ENCODE results near the gene MUC4. TPM values are rescaled to one million over a fixed set of nuclear protein-coding genes. Genes with fewer than 3 reads are reported as not detected.
"Not testable (repeated sequence)": the region's sequence is repeated elsewhere in the genome, so short reads cannot be mapped to it uniquely, and the experiment has no call there.

Gene MUC4
- polyA plus RNA-seq, 1 experiment: not detected

DNA sequence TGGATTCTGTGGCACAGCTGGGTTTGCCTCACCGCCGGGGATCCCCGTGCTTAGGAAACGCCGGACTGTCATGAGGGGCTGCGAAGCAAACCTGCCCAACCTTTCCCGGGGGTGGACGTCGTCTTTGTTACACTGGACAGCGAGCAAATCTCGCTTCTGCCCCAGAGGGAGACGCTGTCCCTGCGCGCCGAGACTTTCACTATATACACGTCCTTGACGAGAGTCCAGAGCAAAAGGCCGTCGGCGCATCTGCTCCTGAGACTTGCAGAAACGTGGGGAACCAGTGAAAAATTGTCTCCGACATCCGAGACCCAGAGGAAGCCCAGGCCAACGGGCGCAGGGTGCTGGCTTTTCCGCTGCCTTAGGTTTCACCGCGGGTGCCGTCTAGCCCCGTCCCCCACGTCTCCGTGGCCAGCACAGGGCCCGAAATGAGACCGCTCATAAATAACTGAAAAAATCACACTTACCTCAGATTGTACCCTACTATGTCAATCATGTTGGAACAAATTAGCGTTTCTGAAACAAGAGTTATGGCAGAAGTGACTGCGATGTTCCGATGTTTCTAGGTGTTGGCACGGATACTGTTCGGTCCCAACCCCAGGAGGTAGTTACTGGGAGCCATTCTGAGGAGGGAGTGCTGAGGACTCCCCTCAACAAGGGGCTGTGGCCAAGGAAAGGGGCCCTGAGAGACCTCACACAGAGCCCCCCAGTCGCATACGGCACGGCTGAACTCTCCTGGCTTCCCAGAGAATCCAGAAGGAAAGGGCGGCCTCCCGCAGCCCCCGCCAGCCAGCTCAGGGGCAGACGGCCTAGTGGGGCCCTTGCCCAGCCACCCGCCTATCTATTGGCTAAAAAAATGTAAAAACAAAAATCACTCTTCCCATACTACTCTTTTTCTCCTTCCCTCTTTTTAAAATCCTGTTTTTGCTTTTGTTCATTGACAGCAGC is 14.4 kb upstream of the MUC4 start:
- POLR2A ChIA-PET: no interaction called here
- no peak for DNase-seq (ENCODE audit: low read depth, low spot score)

DNA sequence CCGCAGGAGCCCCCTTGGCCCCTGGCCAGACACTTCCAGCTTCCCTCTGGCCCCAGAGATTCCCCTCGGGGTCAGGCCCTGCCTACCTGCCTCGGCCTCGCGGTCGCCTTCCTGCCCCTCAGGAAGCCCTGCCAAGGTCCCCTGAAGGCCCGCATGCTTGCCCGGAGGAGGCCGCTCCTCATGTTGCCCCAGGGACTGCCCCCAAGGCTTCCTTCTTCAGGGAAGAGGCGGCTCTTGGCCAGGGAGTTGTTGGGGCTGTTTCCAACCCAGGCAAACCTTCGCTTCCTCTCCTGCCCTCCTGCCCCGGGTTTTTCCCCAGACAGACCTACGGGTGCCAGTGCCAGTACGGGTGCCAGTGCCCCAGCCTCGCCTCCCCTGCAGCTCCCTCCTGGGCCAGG is 13.5 kb upstream of the MUC4 start:
- ChIA-PET CTCF (no interaction called here), POLR2A (no interaction called here)
- Histone ChIP-seq H3K9me3 (ENCODE audit: control insufficient read depth, insufficient read depth, low read length) (no peaks in the 10 kb centered on the region; the same call in 1 of the 2 replicates), H3K27me3 (ENCODE audit: control insufficient read depth, insufficient read depth, low read length) (peaks cover 18% of the 10 kb centered on the region), H3K27ac (ENCODE audit: low read depth, low read length) (no peak overlapping the region), H3K4me3 (ENCODE audit: low read depth, low read length) (no peak overlapping the region)
- DNase-seq (ENCODE audit: low read depth, low spot score): no peak
- TF ChIP-seq, protein P1, sequence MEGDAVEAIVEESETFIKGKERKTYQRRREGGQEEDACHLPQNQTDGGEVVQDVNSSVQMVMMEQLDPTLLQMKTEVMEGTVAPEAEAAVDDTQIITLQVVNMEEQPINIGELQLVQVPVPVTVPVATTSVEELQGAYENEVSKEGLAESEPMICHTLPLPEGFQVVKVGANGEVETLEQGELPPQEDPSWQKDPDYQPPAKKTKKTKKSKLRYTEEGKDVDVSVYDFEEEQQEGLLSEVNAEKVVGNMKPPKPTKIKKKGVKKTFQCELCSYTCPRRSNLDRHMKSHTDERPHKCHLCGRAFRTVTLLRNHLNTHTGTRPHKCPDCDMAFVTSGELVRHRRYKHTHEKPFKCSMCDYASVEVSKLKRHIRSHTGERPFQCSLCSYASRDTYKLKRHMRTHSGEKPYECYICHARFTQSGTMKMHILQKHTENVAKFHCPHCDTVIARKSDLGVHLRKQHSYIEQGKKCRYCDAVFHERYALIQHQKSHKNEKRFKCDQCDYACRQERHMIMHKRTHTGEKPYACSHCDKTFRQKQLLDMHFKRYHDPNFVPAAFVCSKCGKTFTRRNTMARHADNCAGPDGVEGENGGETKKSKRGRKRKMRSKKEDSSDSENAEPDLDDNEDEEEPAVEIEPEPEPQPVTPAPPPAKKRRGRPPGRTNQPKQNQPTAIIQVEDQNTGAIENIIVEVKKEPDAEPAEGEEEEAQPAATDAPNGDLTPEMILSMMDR (IDR thresholded peaks at IDR 0.05; ENCODE audit: low read depth, low read length): no peak

More for the DNA sequence above, 14.4 kb upstream of the MUC4 start:
- CTCF ChIA-PET: no interaction called here
- H3K9me3 ChIP-seq (ENCODE audit: control insufficient read depth, insufficient read depth, low read length): no peaks in the 10 kb centered on the region; the same call in 1 of the 2 replicates
- peaks cover 12% of the 10 kb centered on the region for H3K27me3 ChIP-seq (ENCODE audit: control insufficient read depth, insufficient read depth, low read length)
- H3K27ac ChIP-seq (ENCODE audit: low read depth, low read length): no peak overlapping the region
- TF ChIP-seq, protein P1 (IDR thresholded peaks at IDR 0.05; ENCODE audit: low read depth, low read length): no peak
- no peak overlapping the region for H3K4me3 ChIP-seq (ENCODE audit: low read depth, low read length)

DNA sequence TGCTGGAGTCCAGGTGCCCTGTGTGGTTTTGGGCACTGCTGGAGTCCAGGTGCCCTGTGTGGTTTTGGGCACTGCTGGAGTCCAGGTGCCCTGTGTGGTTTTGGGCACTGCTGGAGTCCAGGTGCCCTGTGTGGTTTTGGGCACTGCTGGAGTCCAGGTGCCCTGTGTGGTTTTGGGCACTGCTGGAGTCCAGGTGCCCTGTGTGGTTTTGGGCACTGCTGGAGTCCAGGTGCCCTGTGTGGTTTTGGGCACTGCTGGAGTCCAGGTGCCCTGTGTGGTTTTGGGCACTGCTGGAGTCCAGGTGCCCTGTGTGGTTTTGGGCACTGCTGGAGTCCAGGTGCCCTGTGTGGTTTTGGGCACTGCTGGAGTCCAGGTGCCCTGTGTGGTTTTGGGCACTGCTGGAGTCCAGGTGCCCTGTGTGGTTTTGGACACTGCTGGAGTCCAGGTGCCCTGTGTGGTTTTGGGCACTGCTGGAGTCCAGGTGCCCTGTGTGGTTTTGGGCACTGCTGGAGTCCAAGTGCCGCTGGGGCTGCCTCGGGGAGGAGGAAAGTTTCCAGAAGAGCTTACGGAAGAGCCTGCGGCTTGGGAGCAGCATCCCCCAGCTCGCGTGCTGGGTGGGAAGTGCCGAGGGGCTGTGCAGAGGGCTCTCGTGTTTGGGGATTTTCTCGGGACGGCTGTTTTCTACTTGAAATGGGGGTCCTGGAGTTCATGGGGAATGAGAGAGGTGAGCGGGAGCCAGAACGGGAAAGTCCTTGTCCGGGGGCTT is 12.9 kb upstream of the MUC4 start:
- peaks cover 16% of the 10 kb centered on the region for H3K27me3 ChIP-seq (ENCODE audit: control insufficient read depth, insufficient read depth, low read length)
- H3K4me3 ChIP-seq (ENCODE audit: low read depth, low read length); DNase-seq (ENCODE audit: low read depth, low spot score); H3K27ac ChIP-seq (ENCODE audit: low read depth, low read length); CTCF ChIA-PET; POLR2A ChIA-PET; H3K9me3 ChIP-seq (ENCODE audit: control insufficient read depth, insufficient read depth, low read length): not testable (repeated sequence)

DNA sequence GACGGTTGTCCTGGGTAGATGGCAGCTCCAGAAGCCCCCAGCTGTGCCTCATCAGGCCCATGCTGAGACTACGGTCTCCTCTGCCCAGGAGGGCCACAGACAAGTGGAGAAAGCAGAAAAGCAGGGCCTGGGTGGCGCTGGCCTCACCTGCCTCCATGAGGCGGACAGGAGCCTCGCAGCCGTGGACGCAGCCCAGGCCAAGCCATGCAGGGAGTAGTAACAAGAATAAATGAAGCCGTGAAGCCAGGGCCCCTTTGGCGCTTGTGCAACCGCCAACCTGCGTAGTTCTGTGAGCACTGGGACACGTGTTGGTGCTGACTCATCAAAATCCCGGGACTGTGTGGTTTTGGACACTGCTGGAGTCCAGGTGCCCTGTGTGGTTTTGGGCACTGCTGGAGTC is 12.3 kb upstream of the MUC4 start:
- DNase-seq (ENCODE audit: low read depth, low spot score): no peak
- Histone ChIP-seq H3K9me3 (ENCODE audit: control insufficient read depth, insufficient read depth, low read length) (no peaks in the 10 kb centered on the region; the same call in 1 of the 2 replicates), H3K27me3 (ENCODE audit: control insufficient read depth, insufficient read depth, low read length) (peaks cover 13% of the 10 kb centered on the region), H3K27ac (ENCODE audit: low read depth, low read length) (no peak overlapping the region), H3K4me3 (ENCODE audit: low read depth, low read length) (no peak overlapping the region)
- ChIA-PET CTCF (no interaction called here), POLR2A (no interaction called here)
- TF ChIP-seq, protein P1 (IDR thresholded peaks at IDR 0.05; ENCODE audit: low read depth, low read length): no peak

DNA sequence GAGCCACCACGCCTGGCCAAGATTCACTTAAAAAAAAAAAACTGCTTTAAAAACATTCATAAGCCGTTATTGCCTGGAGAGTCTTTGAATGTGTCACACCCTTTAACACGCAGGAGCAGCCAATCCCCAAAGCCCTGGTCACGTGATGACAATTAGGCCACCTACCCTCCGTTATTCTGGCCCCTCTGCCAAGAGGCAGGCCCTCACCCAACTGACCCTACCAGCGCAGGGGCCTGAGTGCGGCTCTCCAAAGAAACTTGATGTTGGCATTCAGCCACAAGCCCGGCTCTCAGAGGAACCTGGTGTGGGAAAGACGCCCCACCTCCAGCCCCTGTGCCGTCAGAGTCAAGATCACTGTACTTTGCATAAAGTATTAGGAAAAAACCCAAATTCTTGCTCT is 11.6 kb upstream of the MUC4 start:
- no peak for DNase-seq (ENCODE audit: low read depth, low spot score)
- CTCF ChIA-PET: no interaction called here
- no peaks in the 10 kb centered on the region; the same call in 1 of the 2 replicates for H3K9me3 ChIP-seq (ENCODE audit: control insufficient read depth, insufficient read depth, low read length)

More for the DNA sequence above, 11.6 kb upstream of the MUC4 start:
- H3K27ac ChIP-seq (ENCODE audit: low read depth, low read length): no peak overlapping the region
- POLR2A ChIA-PET: no interaction called here
- TF ChIP-seq, protein P1 (IDR thresholded peaks at IDR 0.05; ENCODE audit: low read depth, low read length): no peak
- H3K27me3 ChIP-seq (ENCODE audit: control insufficient read depth, insufficient read depth, low read length): peaks cover 13% of the 10 kb centered on the region
- H3K4me3 ChIP-seq (ENCODE audit: low read depth, low read length): no peak overlapping the region
